A204.1 (cell line): ENCODE results near the gene LY6G5B.

Experiments
- FAIRE-seq: peaks from 2 replicates; lab custom pipeline; 2012; peaks lifted over from hg19 to GRCh38; lab: Jason Lieb, UNC

LY6G5B gene

DNA sequence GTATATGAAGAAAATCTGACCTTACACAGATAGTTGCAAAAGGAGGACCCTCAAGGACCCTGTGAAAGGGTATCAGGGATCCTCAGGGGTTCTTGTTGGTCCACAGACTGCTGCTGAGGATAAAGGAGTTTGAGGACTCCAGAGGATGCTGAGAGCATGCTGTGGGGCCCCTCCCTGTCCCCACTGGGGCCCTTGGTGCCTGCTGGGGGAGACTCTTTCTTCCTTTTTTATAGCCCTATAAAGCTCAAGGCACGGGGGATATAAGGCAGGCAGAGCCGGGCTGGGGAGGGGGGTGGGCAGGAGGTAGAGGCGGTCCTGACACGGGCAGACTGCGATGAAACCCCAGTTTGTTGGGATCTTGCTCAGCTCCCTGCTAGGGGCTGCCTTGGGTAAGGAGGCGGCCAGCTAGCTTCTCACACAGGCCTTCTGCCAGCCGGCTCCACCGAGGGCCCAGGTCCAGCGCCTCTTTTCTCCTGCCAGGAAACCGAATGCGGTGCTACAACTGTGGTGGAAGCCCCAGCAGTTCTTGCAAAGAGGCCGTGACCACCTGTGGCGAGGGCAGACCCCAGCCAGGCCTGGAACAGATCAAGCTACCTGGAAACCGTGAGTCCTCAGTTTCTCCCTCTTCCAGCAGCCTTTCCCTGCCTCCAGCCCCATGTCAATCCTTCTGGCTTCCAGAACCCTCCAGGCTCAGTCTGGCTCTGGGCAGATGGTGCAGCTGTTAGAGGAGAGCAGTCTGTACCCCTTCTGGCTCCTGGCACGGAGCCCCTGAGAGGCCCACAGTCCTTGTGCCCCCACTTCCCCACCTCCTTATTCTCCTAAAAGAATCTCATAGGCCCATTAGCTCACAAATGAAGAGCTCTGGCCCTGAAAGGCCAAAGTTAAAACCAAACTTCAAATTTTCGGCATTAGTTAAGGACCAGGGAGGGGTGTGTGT, 45.5 kb downstream of the LY6G5B start, which contains the start of gene LY6G6D:
Gene LY6G6D, plus strand, starts transcription at position 327 of the 937 bp plus-strand sequence. Its CDS starts 8 bp downstream, at position 335.
- no peak for FAIRE-seq

- FAIRE-seq, result no peak
Observed at GRCh38 chr6:31717499-31718222, 47.9 kb downstream of the LY6G5B start.

DNA sequence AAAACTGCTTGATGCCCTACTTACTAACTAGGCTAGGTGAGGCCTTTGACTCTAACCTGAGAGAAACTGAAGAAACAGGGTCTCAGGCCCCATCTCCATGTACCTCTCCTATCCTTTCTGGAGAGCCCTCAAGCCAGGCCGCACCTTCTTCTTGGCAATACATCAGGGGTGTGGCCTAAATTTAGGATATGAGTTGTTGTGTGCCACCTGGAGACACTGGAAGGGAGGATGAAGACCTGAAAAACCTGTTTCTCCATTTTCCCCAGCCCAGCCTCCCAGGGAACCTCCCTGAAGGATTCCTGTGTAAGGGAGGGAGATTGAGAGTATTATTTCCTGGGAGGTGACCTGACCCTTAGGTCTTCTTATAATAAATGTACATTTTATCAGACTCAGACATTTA, 48.5 kb downstream of the LY6G5B start:
- no peak for FAIRE-seq

DNA sequence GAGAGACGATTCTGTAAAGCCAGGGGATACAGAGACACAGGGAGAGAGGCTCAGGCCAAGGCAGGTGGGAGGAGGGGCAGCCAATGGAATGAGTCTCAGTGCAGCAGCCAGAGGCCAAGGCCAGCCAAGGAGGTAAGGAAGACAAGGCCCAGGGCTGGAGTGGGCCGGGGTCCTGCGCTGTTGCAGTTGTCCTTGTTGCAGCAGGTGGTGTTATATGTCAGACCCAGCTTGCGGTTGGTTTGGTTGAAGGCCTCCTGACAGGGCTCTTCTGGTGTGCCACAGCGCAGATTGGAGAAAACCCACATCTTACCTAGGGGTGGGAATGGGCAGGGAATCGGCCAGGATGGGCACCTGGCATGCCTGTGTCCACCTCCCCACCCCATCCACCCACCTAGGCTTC, 49.2 kb downstream of the LY6G5B start:
- FAIRE-seq, result no peak

- no peak for FAIRE-seq
Observed at GRCh38 chr6:31720196-31720770, 50.5 kb downstream of the LY6G5B start.

DNA sequence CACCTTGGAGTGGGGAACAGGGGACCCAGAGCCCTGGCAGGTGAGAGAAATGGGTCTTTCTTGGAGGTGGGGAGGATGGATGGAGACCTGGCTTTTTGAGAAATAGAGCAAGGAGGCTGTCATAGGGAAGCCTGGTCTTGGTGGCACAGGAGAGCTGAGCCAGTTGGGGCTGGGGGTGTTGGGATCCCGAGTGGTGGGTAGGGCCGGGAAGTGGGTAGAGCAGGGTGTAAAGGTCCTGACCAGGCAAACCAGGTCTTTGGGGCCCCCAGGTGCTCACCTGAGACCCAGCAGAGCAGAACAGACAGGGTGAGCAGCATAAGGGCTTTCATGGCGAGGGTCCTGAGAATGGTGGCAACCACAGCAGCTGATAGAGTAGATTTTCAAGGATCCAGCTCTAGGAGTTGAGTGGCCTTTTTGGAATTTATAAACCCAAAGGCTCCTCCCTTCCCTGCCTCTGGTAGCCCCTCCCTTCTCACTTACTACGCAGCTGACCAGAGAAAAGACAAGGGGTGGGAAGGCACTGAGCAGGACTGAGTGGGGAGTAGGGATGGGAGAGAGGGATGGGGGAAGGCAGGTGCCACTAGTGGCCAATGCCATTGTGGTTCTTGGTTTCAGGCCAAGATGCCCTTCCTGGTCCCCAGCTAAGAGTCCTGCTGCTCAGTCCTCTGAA, 51.7 kb downstream of the LY6G5B start, which contains the start of gene LY6G6C:
Gene LY6G6C, minus strand, starts transcription at position 396 of the 670 bp plus-strand sequence. Its CDS starts 67 bp downstream, at position 329.
- FAIRE-seq, result no peak

GRCh38 chr6:31722173-31722572, 52.4 kb downstream of the LY6G5B start:
- FAIRE-seq, result no peak
